ENCODE results near the gene PSMG4.

PSMG4 gene

GRCh38 chr6:3277851-3278416, 19.2 kb downstream of the PSMG4 start:
- ChIA-PET POLR2A (no interaction called here), CTCF (no interaction called here)
- no peak for DNase-seq (ENCODE audit: extremely low spot score)
- TF ChIP-seq ARNT (IDR thresholded peaks at IDR 0.05) (no peak), ZNF384 (IDR thresholded peaks at IDR 0.05) (no peak), ELF4 (IDR thresholded peaks at IDR 0.05) (no peak)

DNA sequence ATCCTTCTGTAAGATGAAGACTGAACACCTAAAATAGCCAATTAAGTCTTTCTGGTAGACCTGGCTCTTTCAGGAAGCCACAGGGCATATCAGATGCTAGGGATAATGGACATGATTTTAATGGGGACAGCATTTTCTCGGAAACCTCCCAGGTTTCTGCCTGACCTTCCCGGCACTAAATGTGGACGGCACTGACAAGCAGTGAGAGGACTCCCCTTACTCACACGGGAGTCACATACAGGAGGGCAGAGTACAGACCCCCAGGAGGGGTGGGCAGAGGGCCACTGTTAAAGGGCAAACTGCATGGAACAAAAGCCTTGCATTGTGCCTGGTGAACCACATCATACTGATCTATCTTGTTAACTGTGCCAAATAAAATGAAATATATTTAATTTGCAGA, 19.9 kb downstream of the PSMG4 start:
- TF ChIP-seq L3MBTL2 (conservative IDR thresholded peaks at IDR 0.05) (no peak), FOXA1 (IDR thresholded peaks at IDR 0.05) (no peak), TARDBP (IDR thresholded peaks at IDR 0.05) (no peak), CTBP1 (IDR thresholded peaks at IDR 0.05; ENCODE audit: borderline replicate concordance) (no peak)
- ChIA-PET POLR2A (no interaction called here), CTCF (no interaction called here)
- no peak for DNase-seq (ENCODE audit: extremely low spot score)

- TF ChIP-seq, protein P1, sequence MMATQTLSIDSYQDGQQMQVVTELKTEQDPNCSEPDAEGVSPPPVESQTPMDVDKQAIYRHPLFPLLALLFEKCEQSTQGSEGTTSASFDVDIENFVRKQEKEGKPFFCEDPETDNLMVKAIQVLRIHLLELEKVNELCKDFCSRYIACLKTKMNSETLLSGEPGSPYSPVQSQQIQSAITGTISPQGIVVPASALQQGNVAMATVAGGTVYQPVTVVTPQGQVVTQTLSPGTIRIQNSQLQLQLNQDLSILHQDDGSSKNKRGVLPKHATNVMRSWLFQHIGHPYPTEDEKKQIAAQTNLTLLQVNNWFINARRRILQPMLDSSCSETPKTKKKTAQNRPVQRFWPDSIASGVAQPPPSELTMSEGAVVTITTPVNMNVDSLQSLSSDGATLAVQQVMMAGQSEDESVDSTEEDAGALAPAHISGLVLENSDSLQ (IDR thresholded peaks at IDR 0.05) = no peak
- TF ChIP-seq SUZ12 (IDR thresholded peaks at IDR 0.05) (no peak), FOXK2 (IDR thresholded peaks at IDR 0.05) (no peak), CTBP1 (IDR thresholded peaks at IDR 0.05; ENCODE audit: borderline replicate concordance) (no peak), NFRKB (IDR thresholded peaks at IDR 0.05) (no peak), TARDBP (IDR thresholded peaks at IDR 0.05) (no peak), ARNT (IDR thresholded peaks at IDR 0.05) (no peak), L3MBTL2 (conservative IDR thresholded peaks at IDR 0.05) (no peak), ELF4 (IDR thresholded peaks at IDR 0.05) (no peak), SP1 (IDR thresholded peaks at IDR 0.05) (no peak), FOXA1 (IDR thresholded peaks at IDR 0.05) (no peak), FOXM1 (IDR thresholded peaks at IDR 0.05; ENCODE audit: borderline replicate concordance) (no peak), BHLHE40 (IDR thresholded peaks at IDR 0.05; ENCODE audit: borderline replicate concordance) (no peak), HDGF (IDR thresholded peaks at IDR 0.05; ENCODE audit: borderline replicate concordance) (no peak), LEF1 (IDR thresholded peaks at IDR 0.05; ENCODE audit: borderline replicate concordance) (no peak), ZNF384 (IDR thresholded peaks at IDR 0.05) (no peak)
- ChIA-PET CTCF (interaction anchor here (0.6 to 1.7 kb wide), 8 partner anchors 20 to 452 kb away, joined by 3 to 7 read pairs (median 3); no protein-coding TSS in a partner anchor), POLR2A (no interaction called here)
- no peak for DNase-seq (ENCODE audit: extremely low spot score)
These were observed 21.3 kb downstream of the PSMG4 start for GRCh38 chr6:3280091-3280490.

- ChIA-PET CTCF (interaction anchor here (0.6 to 1.7 kb wide), 2 partner anchors 35 to 451 kb away, joined by 6 to 7 read pairs; no protein-coding TSS in a partner anchor), POLR2A (no interaction called here)
- no peak for DNase-seq (ENCODE audit: extremely low spot score)
- TF ChIP-seq CTBP1 (IDR thresholded peaks at IDR 0.05; ENCODE audit: borderline replicate concordance) = no peak
These were observed 22.2 kb downstream of the PSMG4 start for GRCh38 chr6:3280866-3281465.

- ChIA-PET POLR2A (interaction anchor here (0.8 kb wide), 1 partner anchor 22 kb away, joined by 3 read pairs; no protein-coding TSS in a partner anchor), CTCF (no interaction called here)
- DNase-seq (ENCODE audit: extremely low spot score) = no peak
- TF ChIP-seq BHLHE40 (IDR thresholded peaks at IDR 0.05; ENCODE audit: borderline replicate concordance) (no peak), L3MBTL2 (conservative IDR thresholded peaks at IDR 0.05) (no peak), NFRKB (IDR thresholded peaks at IDR 0.05) (no peak), ARNT (IDR thresholded peaks at IDR 0.05) (no peak)
These were observed 23.1 kb downstream of the PSMG4 start for GRCh38 chr6:3281631-3282475.

- POLR2A ChIA-PET = interaction anchor here (0.8 kb wide), 1 partner anchor 23 kb away, joined by 3 read pairs; no protein-coding TSS in a partner anchor
- CTCF ChIA-PET = no interaction called here
- DNase-seq (ENCODE audit: extremely low spot score) = no peak
- TF ChIP-seq HDGF (IDR thresholded peaks at IDR 0.05; ENCODE audit: borderline replicate concordance) = no peak
- TF ChIP-seq, protein P1 (IDR thresholded peaks at IDR 0.05) = no peak
- TF ChIP-seq CTBP1 (IDR thresholded peaks at IDR 0.05; ENCODE audit: borderline replicate concordance) = no peak
- TF ChIP-seq SP1 (IDR thresholded peaks at IDR 0.05) = no peak
- no peak for TF ChIP-seq ZNF384 (IDR thresholded peaks at IDR 0.05)
- TF ChIP-seq FOXK2 (IDR thresholded peaks at IDR 0.05) = no peak
- no peak for TF ChIP-seq BHLHE40 (IDR thresholded peaks at IDR 0.05; ENCODE audit: borderline replicate concordance)
These were observed 23.9 kb downstream of the PSMG4 start for GRCh38 chr6:3282476-3283236.

GRCh38 chr6:3283241-3283640, 24.5 kb downstream of the PSMG4 start:
- ChIA-PET CTCF (no interaction called here), POLR2A (interaction anchor here (0.6 kb wide), 1 partner anchor 736 kb away, joined by 3 read pairs; no protein-coding TSS in a partner anchor)
- TF ChIP-seq TARDBP (IDR thresholded peaks at IDR 0.05) = no peak
- no peak for TF ChIP-seq FOXK2 (IDR thresholded peaks at IDR 0.05)
- TF ChIP-seq SUZ12 (IDR thresholded peaks at IDR 0.05) = no peak
- no peak for TF ChIP-seq FOXM1 (IDR thresholded peaks at IDR 0.05; ENCODE audit: borderline replicate concordance)
- TF ChIP-seq BHLHE40 (IDR thresholded peaks at IDR 0.05; ENCODE audit: borderline replicate concordance) = no peak
- no peak for TF ChIP-seq NFRKB (IDR thresholded peaks at IDR 0.05)
- no peak for TF ChIP-seq SP1 (IDR thresholded peaks at IDR 0.05)
- TF ChIP-seq FOXA1 (IDR thresholded peaks at IDR 0.05) = no peak
- no peak for TF ChIP-seq ELF4 (IDR thresholded peaks at IDR 0.05)
- TF ChIP-seq ZNF384 (IDR thresholded peaks at IDR 0.05) = no peak
- no peak for TF ChIP-seq L3MBTL2 (conservative IDR thresholded peaks at IDR 0.05)
- TF ChIP-seq ARNT (IDR thresholded peaks at IDR 0.05) = no peak
- no peak for TF ChIP-seq HDGF (IDR thresholded peaks at IDR 0.05; ENCODE audit: borderline replicate concordance)
- TF ChIP-seq, protein P1 (IDR thresholded peaks at IDR 0.05) = no peak
- TF ChIP-seq CTBP1 (IDR thresholded peaks at IDR 0.05; ENCODE audit: borderline replicate concordance) = no peak
- no peak for TF ChIP-seq LEF1 (IDR thresholded peaks at IDR 0.05; ENCODE audit: borderline replicate concordance)
- no peak for DNase-seq (ENCODE audit: extremely low spot score)
